Endothelial cell of coronary artery (primary cell): ENCODE results near the gene ARRDC2. TPM values are rescaled to one million over a fixed set of nuclear protein-coding genes. Genes with fewer than 3 reads are reported as not detected.

Experiments
- total RNA-seq: library from RNA; depleted of rRNA; stranded (reverse); fragments of >200 nt; gene quantifications from 2 replicates; pipeline ENCODE4 v1.2.3, GENCODE V29; 2014

Gene ARRDC2
- total RNA-seq = 8.5 and 20.0 TPM in 2 replicates

GRCh38 chr19:18007917-18008673, at the start of gene ARRDC2:
Gene ARRDC2 (plus strand): TSS chr19:18008170. CDS start chr19:18008311, 141 bp downstream.

GRCh38 chr19:17966550-17967256, 41.3 kb upstream of the ARRDC2 start, which contains the start of gene KCNN1:
Gene KCNN1 (plus strand): TSS chr19:17967107. CDS start chr19:17973889, 6,782 bp downstream.

Other genes with a start within 250 kb of the ARRDC2 start
- gene B3GNT3, start 213.0 kb upstream of the ARRDC2 start, total RNA-seq = not detected in 2 replicates
- gene INSL3, start 186.7 kb upstream of the ARRDC2 start, total RNA-seq = not detected in 2 replicates
- gene JAK3, start 160.2 kb upstream of the ARRDC2 start, total RNA-seq = 0.72 and 2.8 TPM in 2 replicates
- gene RPL18A, start 148.3 kb upstream of the ARRDC2 start, total RNA-seq = 1,207 and 1,395 TPM in 2 replicates
- not detected in 2 replicates for gene SLC5A5, start 136.2 kb upstream of the ARRDC2 start, total RNA-seq
- 61.4 and 64.3 TPM in 2 replicates for gene CCDC124, start 75.2 kb upstream of the ARRDC2 start, total RNA-seq
- gene KCNN1, start 41.1 kb upstream of the ARRDC2 start, total RNA-seq = under 0.01 and 0.09 TPM in 2 replicates
- under 0.01 and 0.09 TPM in 2 replicates for gene IL12RB1, start 78.8 kb downstream of the ARRDC2 start, total RNA-seq
- 0.90 and 1.3 TPM in 2 replicates for gene MAST3, start 89.6 kb downstream of the ARRDC2 start, total RNA-seq
- gene PIK3R2, start 145.0 kb downstream of the ARRDC2 start, total RNA-seq = 2.5 and 4.0 TPM in 2 replicates
- 0.18 TPM in 1 of 2 replicates, not detected in the other for gene IFI30, start 165.6 kb downstream of the ARRDC2 start, total RNA-seq
- 7.2 and 8.6 TPM in 2 replicates for gene MPV17L2, start 185.0 kb downstream of the ARRDC2 start, total RNA-seq
- gene RAB3A, start 195.9 kb downstream of the ARRDC2 start, total RNA-seq = 0.45 and 0.56 TPM in 2 replicates
- gene PDE4C, start 218.3 kb downstream of the ARRDC2 start, total RNA-seq = 0.09 and 0.28 TPM in 2 replicates